ENCODE results near the gene SALL1.

Gene SALL1

GRCh38 chr16:51172368-51172767 lies 21.3 kb upstream of the SALL1 start:
- no peak for TF ChIP-seq POLR2AphosphoS5 (IDR thresholded peaks at IDR 0.05; ENCODE audit: low read depth, low read length)
- no peak for FAIRE-seq
- no peak for DNase-seq (ENCODE audit: insufficient read length, low spot score)

GRCh38 chr16:51168755-51169154 lies 17.7 kb upstream of the SALL1 start:
- no peak for DNase-seq (ENCODE audit: insufficient read length, low spot score)
- FAIRE-seq = no peak
- TF ChIP-seq PAX5 (IDR thresholded peaks at IDR 0.05; ENCODE audit: insufficient read depth, low read length, severe bottlenecking) (no peak), POU2F2 (IDR thresholded peaks at IDR 0.05; ENCODE audit: low read depth, low read length) (no peak), POLR2A (IDR thresholded peaks at IDR 0.05; ENCODE audit: low read depth, low read length) (no peak), TAF1 (IDR thresholded peaks at IDR 0.05; ENCODE audit: low read depth, low read length) (no peak), POLR2AphosphoS5 (IDR thresholded peaks at IDR 0.05; ENCODE audit: low read depth, low read length) (no peak), SPI1 (IDR thresholded peaks at IDR 0.05; ENCODE audit: low read depth, low read length) (no peak)

GRCh38 chr16:51167170-51167895 lies 16.3 kb upstream of the SALL1 start:
- TF ChIP-seq SPI1 (IDR thresholded peaks at IDR 0.05; ENCODE audit: low read depth, low read length) = no peak
- TF ChIP-seq TAF1 (IDR thresholded peaks at IDR 0.05; ENCODE audit: low read depth, low read length) = no peak
- no peak for TF ChIP-seq POLR2A (IDR thresholded peaks at IDR 0.05; ENCODE audit: low read depth, low read length)
- TF ChIP-seq POU2F2 (IDR thresholded peaks at IDR 0.05; ENCODE audit: low read depth, low read length) = no peak
- TF ChIP-seq PAX5 (IDR thresholded peaks at IDR 0.05; ENCODE audit: insufficient read depth, low read length, severe bottlenecking) = no peak
- TF ChIP-seq POLR2AphosphoS5 (IDR thresholded peaks at IDR 0.05; ENCODE audit: low read depth, low read length) = no peak

GRCh38 chr16:51166541-51166940 lies 15.5 kb upstream of the SALL1 start:
- no peak for TF ChIP-seq POLR2A (IDR thresholded peaks at IDR 0.05; ENCODE audit: low read depth, low read length)
- TF ChIP-seq PAX5 (IDR thresholded peaks at IDR 0.05; ENCODE audit: insufficient read depth, low read length, severe bottlenecking) = no peak
- no peak for TF ChIP-seq POLR2AphosphoS5 (IDR thresholded peaks at IDR 0.05; ENCODE audit: low read depth, low read length)
- TF ChIP-seq POU2F2 (IDR thresholded peaks at IDR 0.05; ENCODE audit: low read depth, low read length) = no peak
- no peak for TF ChIP-seq SPI1 (IDR thresholded peaks at IDR 0.05; ENCODE audit: low read depth, low read length)
- no peak for TF ChIP-seq TAF1 (IDR thresholded peaks at IDR 0.05; ENCODE audit: low read depth, low read length)
- FAIRE-seq (no peak), DNase-seq (ENCODE audit: insufficient read length, low spot score) (no peak)

More at GRCh38 chr16:51167170-51167895, 16.3 kb upstream of the SALL1 start:
- FAIRE-seq = no peak
- no peak for DNase-seq (ENCODE audit: insufficient read length, low spot score)

DNA sequence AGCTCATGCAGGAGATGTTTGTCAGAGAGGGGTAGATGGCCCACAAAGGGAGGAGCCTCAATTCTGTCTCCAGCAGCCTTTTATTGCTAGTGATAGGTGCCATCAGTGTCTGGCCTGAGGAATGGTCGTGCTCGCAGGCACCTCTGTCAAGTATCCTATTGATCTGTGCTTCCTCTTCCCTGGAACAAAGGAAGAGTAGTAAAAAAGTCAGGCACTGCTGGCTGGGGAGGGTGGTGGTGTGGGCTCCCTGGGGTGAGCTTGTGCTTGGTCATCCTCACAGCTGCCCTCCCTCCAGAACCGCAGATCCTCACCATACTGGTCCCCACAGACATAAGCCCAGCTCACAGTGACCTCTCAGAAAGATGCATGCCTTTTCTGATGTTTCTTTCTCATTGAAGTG lies 15.0 kb upstream of the SALL1 start:
- no peak for FAIRE-seq
- DNase-seq (ENCODE audit: insufficient read length, low spot score) = no peak
- TF ChIP-seq POLR2A (IDR thresholded peaks at IDR 0.05; ENCODE audit: low read depth, low read length) (no peak), POLR2AphosphoS5 (IDR thresholded peaks at IDR 0.05; ENCODE audit: low read depth, low read length) (no peak), PAX5 (IDR thresholded peaks at IDR 0.05; ENCODE audit: insufficient read depth, low read length, severe bottlenecking) (no peak), POU2F2 (IDR thresholded peaks at IDR 0.05; ENCODE audit: low read depth, low read length) (no peak), TAF1 (IDR thresholded peaks at IDR 0.05; ENCODE audit: low read depth, low read length) (no peak), SPI1 (IDR thresholded peaks at IDR 0.05; ENCODE audit: low read depth, low read length) (no peak)

DNA sequence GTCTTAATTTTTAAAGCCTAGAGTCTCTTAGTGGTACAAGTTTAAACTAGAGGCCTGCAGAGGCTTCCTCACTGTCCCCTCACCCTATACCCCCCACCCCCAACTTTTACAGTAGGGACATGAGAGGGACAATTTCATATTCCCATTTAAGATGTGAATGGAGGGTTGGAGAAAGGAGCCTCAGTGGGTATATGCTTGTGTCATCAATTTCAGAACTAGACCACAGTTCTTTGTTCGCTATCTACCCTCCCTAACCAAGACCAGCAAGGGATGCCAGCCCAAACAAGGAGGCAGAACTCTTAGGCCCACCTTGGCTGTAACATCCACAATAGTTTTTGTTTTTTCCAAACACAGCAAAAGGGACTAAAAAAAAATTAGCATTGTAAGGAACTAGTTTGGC lies 14.0 kb upstream of the SALL1 start:
- no peak for FAIRE-seq
- TF ChIP-seq POLR2AphosphoS5 (IDR thresholded peaks at IDR 0.05; ENCODE audit: low read depth, low read length) (no peak), PAX5 (IDR thresholded peaks at IDR 0.05; ENCODE audit: insufficient read depth, low read length, severe bottlenecking) (no peak), POU2F2 (IDR thresholded peaks at IDR 0.05; ENCODE audit: low read depth, low read length) (no peak), TAF1 (IDR thresholded peaks at IDR 0.05; ENCODE audit: low read depth, low read length) (no peak), SPI1 (IDR thresholded peaks at IDR 0.05; ENCODE audit: low read depth, low read length) (no peak), POLR2A (IDR thresholded peaks at IDR 0.05; ENCODE audit: low read depth, low read length) (no peak)
- no peak for DNase-seq (ENCODE audit: insufficient read length, low spot score)

GRCh38 chr16:51164574-51164973 lies 13.5 kb upstream of the SALL1 start:
- FAIRE-seq (no peak), DNase-seq (ENCODE audit: insufficient read length, low spot score) (no peak)
- TF ChIP-seq POU2F2 (IDR thresholded peaks at IDR 0.05; ENCODE audit: low read depth, low read length) = no peak
- TF ChIP-seq TAF1 (IDR thresholded peaks at IDR 0.05; ENCODE audit: low read depth, low read length) = no peak
- TF ChIP-seq PAX5 (IDR thresholded peaks at IDR 0.05; ENCODE audit: insufficient read depth, low read length, severe bottlenecking) = no peak
- TF ChIP-seq POLR2AphosphoS5 (IDR thresholded peaks at IDR 0.05; ENCODE audit: low read depth, low read length) = no peak
- TF ChIP-seq POLR2A (IDR thresholded peaks at IDR 0.05; ENCODE audit: low read depth, low read length) = no peak
- TF ChIP-seq SPI1 (IDR thresholded peaks at IDR 0.05; ENCODE audit: low read depth, low read length) = no peak

DNA sequence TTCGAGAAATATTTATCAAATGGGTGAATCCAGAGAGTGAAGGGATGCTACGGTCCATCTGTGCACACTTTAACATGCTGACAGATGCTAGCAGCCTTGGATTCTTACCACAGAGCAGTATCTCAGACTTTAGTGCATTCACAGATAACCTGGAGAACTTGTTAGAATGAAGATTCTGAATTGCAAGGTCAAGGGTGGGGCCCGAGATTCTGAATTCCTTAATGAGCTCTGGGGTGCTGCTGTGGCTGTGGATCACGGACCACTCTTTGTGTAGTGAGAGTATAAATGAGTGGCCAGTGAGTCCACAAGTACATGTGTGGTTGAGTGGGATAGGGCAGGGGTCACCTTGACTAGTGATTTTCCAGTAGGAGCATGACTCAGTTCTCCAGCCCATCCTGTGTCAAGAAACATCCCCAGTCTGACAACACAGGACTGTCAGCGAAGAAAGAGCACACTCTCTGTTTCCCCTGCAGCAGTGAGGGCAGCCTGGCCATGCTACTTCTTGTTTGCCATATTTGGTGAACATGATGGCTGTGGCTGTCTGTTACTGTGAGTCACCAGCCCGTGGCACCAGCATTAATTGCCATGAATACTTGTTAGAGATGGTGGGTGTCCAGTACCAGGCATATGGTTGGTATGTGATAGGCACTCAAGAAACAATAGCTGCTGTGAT lies 13.0 kb upstream of the SALL1 start:
- FAIRE-seq (no peak), DNase-seq (ENCODE audit: insufficient read length, low spot score) (no peak)
- TF ChIP-seq POLR2AphosphoS5 (IDR thresholded peaks at IDR 0.05; ENCODE audit: low read depth, low read length) = no peak
- no peak for TF ChIP-seq TAF1 (IDR thresholded peaks at IDR 0.05; ENCODE audit: low read depth, low read length)
- TF ChIP-seq POLR2A (IDR thresholded peaks at IDR 0.05; ENCODE audit: low read depth, low read length) = no peak
- no peak for TF ChIP-seq POU2F2 (IDR thresholded peaks at IDR 0.05; ENCODE audit: low read depth, low read length)
- no peak for TF ChIP-seq SPI1 (IDR thresholded peaks at IDR 0.05; ENCODE audit: low read depth, low read length)
- no peak for TF ChIP-seq PAX5 (IDR thresholded peaks at IDR 0.05; ENCODE audit: insufficient read depth, low read length, severe bottlenecking)

- TF ChIP-seq POLR2AphosphoS5 (IDR thresholded peaks at IDR 0.05; ENCODE audit: low read depth, low read length) (no peak), PAX5 (IDR thresholded peaks at IDR 0.05; ENCODE audit: insufficient read depth, low read length, severe bottlenecking) (no peak), SPI1 (IDR thresholded peaks at IDR 0.05; ENCODE audit: low read depth, low read length) (no peak), TAF1 (IDR thresholded peaks at IDR 0.05; ENCODE audit: low read depth, low read length) (no peak), POU2F2 (IDR thresholded peaks at IDR 0.05; ENCODE audit: low read depth, low read length) (no peak), POLR2A (IDR thresholded peaks at IDR 0.05; ENCODE audit: low read depth, low read length) (no peak)
Observed at GRCh38 chr16:51163366-51163765, 12.3 kb upstream of the SALL1 start.

More at GRCh38 chr16:51163366-51163765, 12.3 kb upstream of the SALL1 start:
- FAIRE-seq = no peak
- DNase-seq (ENCODE audit: insufficient read length, low spot score) = no peak
